Keratinocyte (primary cell): ENCODE results near the gene ZNF248. TPM values are rescaled to one million over a fixed set of nuclear protein-coding genes. Genes with fewer than 3 reads are reported as not detected.

ENCODE experiments used
- DNase-seq: peaks from one replicate; pipeline ENCODE4 v3.0.0-alpha.2; 2011; ENCODE audit warnings: low read depth, missing footprints, low spot score
- FAIRE-seq: peaks from 2 replicates; lab custom pipeline; 2011; peaks lifted over from hg19 to GRCh38; lab: Jason Lieb, UNC
- H2AFZ ChIP-seq: 2 replicates; pipeline ENCODE4 v1.6.0; 2012; ENCODE audit warnings: low read length, control low read depth, inconsistent platforms; ENCODE audit not compliant: control insufficient read depth
- H3K27ac ChIP-seq: 2 replicates; pipeline ENCODE4 v1.5.1; 2011; ENCODE audit warnings: low read length; ENCODE audit not compliant: control insufficient read depth, insufficient read depth
- H3K27me3 ChIP-seq: 3 replicates; pipeline ENCODE4 v1.6.0; 2011; ENCODE audit warnings: low read length; ENCODE audit not compliant: control insufficient read depth, insufficient read depth; ENCODE audit errors: extremely low read depth
- H3K36me3 ChIP-seq, 2 experiments: 2 replicates in 1 of 2; 3 replicates in 1 of 2; pipeline ENCODE4 v1.5.1; 2011; ENCODE audit warnings: low read length in 2 of 2, mild to moderate bottlenecking in 1 of 2; ENCODE audit not compliant: control insufficient read depth in 2 of 2, insufficient read depth in 2 of 2; ENCODE audit errors: extremely low read depth in 1 of 2
- H3K4me1 ChIP-seq: 3 replicates; pipeline ENCODE4 v1.5.1; 2011; ENCODE audit warnings: low read length; ENCODE audit not compliant: control insufficient read depth, insufficient read depth; ENCODE audit errors: extremely low read depth
- H3K4me2 ChIP-seq: 3 replicates; pipeline ENCODE4 v1.6.0; 2011; ENCODE audit warnings: low read depth, low read length; ENCODE audit not compliant: control insufficient read depth, insufficient read depth; ENCODE audit errors: extremely low read depth
- H3K4me3 ChIP-seq, 3 experiments: fragments of 200-600 bp in 1 of 3; sonication (generic) in 1 of 3; 2 replicates in 2 of 3; 3 replicates in 1 of 3; pipeline ENCODE4 v1.5.1; 2011 to 2016; ENCODE audit warnings: low read length in 3 of 3, mild to moderate bottlenecking in 3 of 3, control low read depth in 2 of 3, inconsistent platforms in 1 of 3, low read depth in 1 of 3, mixed read lengths in 1 of 3, mixed run types in 1 of 3, moderate library complexity in 1 of 3; ENCODE audit not compliant: control insufficient read depth in 2 of 3, insufficient read depth in 2 of 3; ENCODE audit errors: extremely low read depth in 1 of 3
- H3K79me2 ChIP-seq: 2 replicates; pipeline ENCODE4 v1.6.0; 2012; ENCODE audit warnings: low read length; ENCODE audit not compliant: control insufficient read depth, insufficient read depth
- H3K9ac ChIP-seq: 3 replicates; pipeline ENCODE4 v1.6.0; 2011; ENCODE audit warnings: low read length; ENCODE audit not compliant: control insufficient read depth, insufficient read depth; ENCODE audit errors: extremely low read depth
- H3K9me1 ChIP-seq: 3 replicates; pipeline ENCODE4 v1.6.0; 2011; ENCODE audit warnings: low read length; ENCODE audit not compliant: control insufficient read depth, insufficient read depth; ENCODE audit errors: extremely low read depth
- H3K9me3 ChIP-seq: 2 replicates; pipeline ENCODE4 v1.5.1; 2012; ENCODE audit warnings: low read depth, low read length; ENCODE audit not compliant: control insufficient read depth
- H4K20me1 ChIP-seq: 3 replicates; pipeline ENCODE4 v1.6.0; 2011; ENCODE audit warnings: low read length; ENCODE audit not compliant: control insufficient read depth, insufficient read depth; ENCODE audit errors: extremely low read depth
- CTCF ChIP-seq, 3 experiments: IDR thresholded peaks in 1 of 3; conservative IDR thresholded peaks in 1 of 3; optimal IDR thresholded peaks in 1 of 3; 2 replicates in 2 of 3; 3 replicates in 1 of 3; pipeline versions ENCODE3 to v1.5.1; 2011; ENCODE audit warnings: low read length in 3 of 3, mild to moderate bottlenecking in 3 of 3, moderate library complexity in 2 of 3, control low read depth in 1 of 3, inconsistent platforms in 1 of 3; ENCODE audit not compliant: insufficient read depth in 2 of 3; ENCODE audit errors: extremely low read depth in 1 of 3
- EZH2 ChIP-seq: IDR thresholded peaks from one replicate; pipeline ENCODE4 v1.6.1; 2012; ENCODE audit warnings: inconsistent platforms, mild to moderate bottlenecking, low read length, moderate library complexity
- dilution Hi-C: fragments of 300-500 bp; cut with MboI; formaldehyde crosslinking; loops from one replicate; pipeline ENCODE4 v1.7.0; 2020; ENCODE audit warnings: low sequenced_read_pairs; ENCODE audit not compliant: extremely low pct_ligation_motif_present
- polyA plus RNA-seq, 5 experiments: library from polyadenylated mRNA; depleted of rRNA in 3 of 5; stranded (reverse) in 3 of 5; stranded (forward) in 1 of 5; unstranded in 1 of 5; fragments of >200 nt; gene quantifications; 1 replicate in 1 of 5; 2 replicates in 3 of 5; 3 replicates in 1 of 5; pipeline versions ENCODE4 v1.2.1 to v1.2.3, GENCODE V29; 2011 to 2012; ENCODE audit warnings: missing spikeins in 2 of 5, low read depth in 1 of 5, low replicate concordance in 1 of 5

The ZNF248 gene
- polyA plus RNA-seq, 1 donor (not counting 4 experiments of a cell fraction or from before 2014, with no cell fraction given) = 4.9 TPM

GRCh38 chr10:37826806-37827205 lies 30.6 kb downstream of the ZNF248 start:
- dilution Hi-C loops = no loop called here
- H2AFZ ChIP-seq = no peak overlapping the region
- H3K36me3 ChIP-seq = peaks cover 1 to 5% of the 10 kb centered on the region in 2 experiments
- no peaks in the 10 kb centered on the region for H3K9me1 ChIP-seq
- H3K4me1 ChIP-seq = no peaks in the 10 kb centered on the region
- no peak overlapping the region for H3K9ac ChIP-seq
- no peak for FAIRE-seq
- no peak overlapping the region for H3K27ac ChIP-seq
- no peak for DNase-seq
- no peaks in the 10 kb centered on the region for H4K20me1 ChIP-seq
- H3K4me2 ChIP-seq = no peak overlapping the region
- H3K9me3 ChIP-seq = peaks cover 6% of the 10 kb centered on the region
- TF ChIP-seq CTCF (optimal IDR thresholded peaks at IDR 0.05 in 1 of 3, IDR thresholded peaks at IDR 0.05 in 1 of 3, conservative IDR thresholded peaks at IDR 0.05 in 1 of 3; ENCODE audit: extremely low read depth in 1 of 3, insufficient read depth in 2 of 3, low read length in 3 of 3) (no peak), EZH2 (no peak)
- no peaks in the 10 kb centered on the region for H3K79me2 ChIP-seq
- no peaks in the 10 kb centered on the region for H3K27me3 ChIP-seq
- H3K4me3 ChIP-seq = no peak overlapping the region

GRCh38 chr10:37821237-37821636 lies 36.2 kb downstream of the ZNF248 start:
- TF ChIP-seq CTCF (optimal IDR thresholded peaks at IDR 0.05 in 1 of 3, IDR thresholded peaks at IDR 0.05 in 1 of 3, conservative IDR thresholded peaks at IDR 0.05 in 1 of 3; ENCODE audit: extremely low read depth in 1 of 3, insufficient read depth in 2 of 3, low read length in 3 of 3) = no peak
- TF ChIP-seq EZH2 = no peak
- no peak for FAIRE-seq
- no peaks in the 10 kb centered on the region for H3K4me1 ChIP-seq
- no peaks in the 10 kb centered on the region for H3K36me3 ChIP-seq
- H3K9ac ChIP-seq = no peak overlapping the region
- no peaks in the 10 kb centered on the region for H3K79me2 ChIP-seq
- no peaks in the 10 kb centered on the region for H3K9me3 ChIP-seq
- H3K27ac ChIP-seq = no peak overlapping the region
- no peaks in the 10 kb centered on the region for H3K9me1 ChIP-seq
- no peaks in the 10 kb centered on the region for H4K20me1 ChIP-seq
- no peak for DNase-seq
- no peaks in the 10 kb centered on the region for H3K27me3 ChIP-seq
- no peak overlapping the region for H3K4me2 ChIP-seq
- dilution Hi-C loops = no loop called here
- H3K4me3 ChIP-seq = no peak overlapping the region
- H2AFZ ChIP-seq = no peak overlapping the region
